ENCODE results near the gene MACROH2A2.
"Not testable (repeated sequence)": the region's sequence is repeated elsewhere in the genome, so short reads cannot be mapped to it uniquely, and the experiment has no call there.

The MACROH2A2 gene

DNA sequence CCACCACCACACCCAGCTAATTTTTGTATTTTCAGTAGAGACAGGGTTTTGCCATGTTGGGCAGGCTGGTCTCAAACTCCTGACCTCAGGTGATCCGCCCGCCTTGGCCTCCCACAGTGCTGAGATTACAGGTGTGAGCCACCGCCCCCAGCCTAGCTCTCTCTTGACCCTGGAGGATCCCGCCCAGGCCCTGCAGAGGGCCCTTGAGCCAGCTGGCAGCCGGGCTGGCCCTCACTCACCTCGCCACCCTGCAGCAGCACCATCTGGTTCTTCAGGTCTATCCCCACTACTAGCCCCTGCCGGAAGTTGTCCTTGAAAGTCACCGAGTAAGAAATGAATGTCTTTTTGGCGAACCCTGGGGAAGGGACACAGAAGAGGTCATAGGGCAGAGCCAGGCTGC is 70.5 kb downstream of the MACROH2A2 start:
- not testable (repeated sequence) for H3K4me3 ChIP-seq (ENCODE audit: low read depth, low read length); DNase-seq (ENCODE audit: low read depth)

DNA sequence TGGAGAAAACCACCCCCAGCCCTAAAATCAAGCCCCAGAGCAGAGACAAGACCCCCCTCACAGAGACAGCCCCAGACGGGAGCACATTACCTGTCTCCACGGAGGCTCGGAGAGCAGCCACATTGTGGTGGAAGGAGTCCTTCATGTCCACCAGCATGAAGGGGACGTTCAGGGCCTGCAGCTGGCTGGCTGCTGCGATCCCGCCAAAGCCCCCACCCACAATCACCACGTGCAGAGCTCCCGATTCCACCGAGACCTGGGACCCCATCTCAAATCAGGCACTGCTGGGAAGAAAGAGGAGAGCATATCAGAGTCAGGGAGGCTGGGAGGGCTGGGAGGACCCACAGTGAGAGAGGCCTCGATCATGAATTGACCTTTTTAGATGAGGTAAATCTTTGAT is 71.2 kb downstream of the MACROH2A2 start:
- DNase-seq (ENCODE audit: low read depth): no peak

DNA sequence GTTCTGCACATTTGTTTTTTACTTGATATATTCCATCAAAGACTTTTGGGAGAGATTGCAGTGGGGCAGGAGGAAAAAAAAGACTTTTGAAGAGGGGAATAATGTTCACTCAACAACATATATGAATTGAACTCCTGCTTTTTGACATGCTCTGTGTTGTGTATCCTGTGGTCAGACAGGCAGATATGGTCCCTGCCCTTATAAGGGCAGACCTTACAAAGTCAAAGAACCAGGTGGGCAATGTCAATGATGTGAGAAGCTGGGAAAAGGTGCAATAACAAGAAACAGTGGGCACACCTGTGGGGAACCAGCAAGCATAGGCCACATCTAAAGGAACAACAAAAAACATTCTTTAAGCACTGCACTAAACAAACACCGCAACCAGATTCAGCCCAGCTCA is 71.8 kb downstream of the MACROH2A2 start:
- DNase-seq (ENCODE audit: low read depth): no peak
- no peak overlapping the region for H3K4me3 ChIP-seq (ENCODE audit: low read depth, low read length)

More for the DNA sequence above, 71.2 kb downstream of the MACROH2A2 start:
- H3K4me3 ChIP-seq (ENCODE audit: low read depth, low read length): no peak overlapping the region

DNA sequence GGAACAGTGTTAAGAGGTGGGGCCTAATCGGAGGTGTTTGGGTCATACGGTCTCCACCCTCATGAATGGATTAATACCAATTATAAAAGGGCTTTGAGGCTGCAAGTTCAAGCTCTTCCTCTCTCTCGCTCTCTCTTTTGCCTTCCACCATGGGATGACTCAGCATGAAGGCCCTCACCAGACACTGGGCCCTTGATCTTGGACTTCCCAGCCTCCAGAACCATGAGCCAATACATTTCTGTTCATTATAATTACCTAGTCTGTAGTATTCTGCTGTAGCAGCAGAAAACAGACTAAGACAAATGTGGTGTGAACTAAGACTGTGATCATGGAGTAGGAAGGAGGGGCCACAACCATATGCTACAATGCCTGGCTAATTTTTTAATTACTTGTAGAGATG is 72.3 kb downstream of the MACROH2A2 start:
- no peak overlapping the region for H3K4me3 ChIP-seq (ENCODE audit: low read depth, low read length)
- DNase-seq (ENCODE audit: low read depth): no peak

DNA sequence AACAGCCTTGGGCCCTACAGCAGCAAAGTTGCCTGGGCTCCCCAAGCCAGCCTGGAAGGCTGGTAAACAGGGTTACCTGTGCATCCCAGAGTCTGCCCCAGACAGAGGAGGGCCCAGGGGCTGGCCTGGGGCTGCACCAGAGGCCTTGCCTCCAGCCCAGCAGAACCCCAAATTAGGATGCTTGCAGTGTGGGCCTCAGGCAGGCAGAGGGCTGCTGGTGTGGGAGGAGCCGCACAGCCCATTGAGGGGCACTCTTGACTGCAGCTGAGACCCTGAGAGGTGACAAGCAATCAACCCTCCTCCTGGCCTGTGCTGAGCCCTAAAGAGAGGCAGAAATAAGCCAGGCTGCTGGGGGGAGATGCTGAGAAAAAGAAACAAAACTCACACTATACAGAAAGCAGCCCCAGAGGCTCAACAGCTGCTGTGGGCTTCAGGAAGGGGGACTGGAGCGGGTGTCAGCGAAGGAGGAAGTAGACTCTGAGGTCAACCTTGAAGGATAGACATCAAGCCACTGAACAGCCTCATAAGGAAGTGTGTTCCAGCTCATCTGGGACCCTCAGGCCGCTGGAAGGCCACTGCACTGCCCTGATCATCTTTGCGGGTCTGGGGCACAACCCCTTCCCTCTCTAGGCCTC is 73.4 kb downstream of the MACROH2A2 start:
- DNase-seq (ENCODE audit: low read depth): no peak
- H3K4me3 ChIP-seq (ENCODE audit: low read depth, low read length): no peak overlapping the region

DNA sequence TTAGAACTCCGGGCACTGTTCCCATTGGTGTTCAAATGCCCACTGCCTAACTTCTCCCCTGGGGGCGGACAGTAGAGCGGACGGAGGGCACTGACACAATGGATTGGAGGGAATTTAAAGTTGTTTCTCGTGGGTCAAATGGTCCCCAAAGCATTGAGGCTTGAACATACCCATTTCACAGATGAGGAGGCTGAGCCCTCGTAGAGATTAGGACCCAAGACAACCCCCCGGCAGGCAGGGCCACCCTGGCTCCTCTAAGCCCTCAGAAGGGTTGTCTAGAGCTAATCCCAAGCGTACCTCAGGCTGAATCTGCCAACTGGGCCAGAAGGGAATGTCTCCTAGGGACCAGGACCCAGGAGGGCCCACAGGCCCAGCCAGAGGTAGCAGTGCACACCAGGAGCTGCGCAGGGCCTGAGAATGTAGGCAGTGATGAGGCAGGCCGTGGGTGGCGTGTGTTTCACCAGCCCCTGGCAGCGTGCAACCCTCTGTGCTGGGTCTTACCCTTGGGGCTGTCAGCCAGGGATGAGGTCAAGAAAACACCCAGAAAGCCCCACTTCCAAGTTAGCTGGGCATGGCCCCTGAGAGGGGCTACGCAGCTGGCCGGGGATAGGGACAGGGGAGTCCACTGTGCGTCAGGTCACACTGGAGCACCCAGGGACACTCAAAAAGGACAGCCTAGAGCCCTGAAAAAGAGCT is 74.2 kb downstream of the MACROH2A2 start:
- no peak for DNase-seq (ENCODE audit: low read depth)
- H3K4me3 ChIP-seq (ENCODE audit: low read depth, low read length): no peak overlapping the region

DNA sequence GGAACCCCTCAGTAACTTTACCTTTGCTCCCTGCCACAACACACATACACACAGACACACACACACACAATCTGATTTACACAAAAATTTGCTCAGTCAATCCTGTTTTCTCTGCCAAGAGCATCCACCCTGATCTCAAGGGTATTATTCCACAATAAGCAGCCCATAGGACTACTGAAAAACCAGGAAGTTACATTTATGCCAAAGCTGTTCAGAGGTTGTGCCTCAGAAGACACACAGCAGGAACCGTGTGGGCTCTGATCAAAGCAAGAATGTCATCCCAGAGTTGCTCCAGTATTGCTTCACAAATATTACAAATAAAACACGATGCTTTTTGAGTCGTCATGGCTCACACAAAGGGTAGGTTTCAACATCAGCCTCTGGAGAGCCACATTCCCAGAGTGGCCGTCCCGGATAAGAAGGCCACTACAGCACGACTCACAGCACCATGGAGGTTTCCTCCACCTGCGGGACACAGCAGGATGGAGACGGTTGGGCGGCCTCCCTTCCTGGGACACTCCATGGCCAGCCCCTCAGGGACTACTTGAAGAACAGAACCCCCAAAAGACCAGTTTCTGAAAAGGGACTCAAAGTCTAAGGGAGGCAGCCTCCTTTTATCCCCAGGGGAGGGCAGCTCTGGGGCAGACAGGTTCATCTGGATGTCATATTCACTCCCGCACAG is 78.4 kb downstream of the MACROH2A2 start:
- peak; percentile 61 for DNase-seq (ENCODE audit: low read depth)
- no peak overlapping the region for H3K4me3 ChIP-seq (ENCODE audit: low read depth, low read length)

DNA sequence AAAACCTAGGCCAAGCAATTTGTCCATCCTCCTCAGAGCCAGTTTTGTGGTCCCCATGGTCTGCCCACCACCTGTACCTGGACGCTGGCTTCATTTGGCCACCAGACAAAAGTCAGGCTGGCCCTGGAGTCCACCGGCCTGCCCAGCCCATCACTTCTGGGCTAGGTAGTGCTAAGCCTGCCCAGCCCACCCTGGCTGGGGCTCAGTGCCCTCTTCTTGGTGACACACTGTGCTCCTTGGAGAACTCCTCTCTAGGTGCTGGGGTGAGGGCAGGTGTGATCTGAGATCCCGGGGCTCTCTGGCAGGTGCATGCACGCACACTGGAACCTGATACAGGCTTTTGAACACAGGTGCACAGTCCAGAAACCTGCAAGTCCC is 78.9 kb downstream of the MACROH2A2 start:
- no peak overlapping the region for H3K4me3 ChIP-seq (ENCODE audit: low read depth, low read length)
- DNase-seq (ENCODE audit: low read depth): no peak

DNA sequence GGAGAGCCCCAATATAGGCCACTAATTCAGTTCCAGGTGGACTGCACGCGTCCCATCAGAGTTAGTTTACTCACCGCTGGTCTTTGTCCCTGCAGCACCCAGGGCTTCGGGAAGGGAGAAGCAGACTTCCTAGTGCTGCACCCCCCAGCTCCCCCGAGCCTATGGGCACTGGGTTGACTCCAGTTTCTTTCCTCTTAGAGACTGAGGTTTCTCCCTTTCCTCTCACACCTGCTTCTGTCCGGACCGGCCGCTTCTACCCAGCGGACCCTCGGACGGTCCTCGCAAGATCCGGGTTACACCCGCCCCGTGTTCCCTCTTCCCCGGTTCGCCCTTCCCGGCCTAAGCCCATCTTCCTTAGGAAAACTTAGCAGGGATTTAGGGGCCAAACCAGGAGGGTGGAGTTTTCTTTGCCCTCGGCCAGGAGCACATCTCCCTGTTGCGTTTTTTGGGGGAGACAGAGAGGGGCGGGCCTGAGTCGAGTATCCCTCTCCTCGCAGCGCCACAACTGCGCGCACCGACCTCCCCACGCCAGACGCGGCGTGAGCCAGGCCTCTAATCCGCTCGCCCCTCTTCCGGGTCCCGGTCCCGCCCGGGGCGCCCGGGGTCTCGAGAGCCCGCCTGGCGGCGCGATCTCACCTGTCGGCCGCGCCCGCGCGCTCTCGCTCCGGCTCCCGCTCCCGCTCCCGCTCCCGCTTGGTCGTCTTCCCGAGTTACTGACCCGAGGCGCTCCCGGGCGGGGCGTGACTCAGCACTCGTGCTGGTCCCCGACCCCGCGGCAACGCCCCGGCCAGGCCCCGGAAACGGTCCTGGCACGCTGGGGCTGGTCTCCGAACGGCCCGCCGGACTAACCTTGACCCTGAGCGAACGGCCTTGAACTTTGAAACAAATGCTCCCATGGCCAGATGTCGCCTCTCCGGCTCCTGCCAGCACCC is 79.7 kb downstream of the MACROH2A2 start, which contains the start of gene AIFM2:
TSS of gene AIFM2 (minus strand) at position 728 of the 932 bp plus-strand sequence. CDS start 8,741 bp downstream, outside the sequence.
- DNase-seq (ENCODE audit: low read depth): no peak
- H3K4me3 ChIP-seq (ENCODE audit: low read depth, low read length): peak within 1 kb of the TSS; percentile 57

DNA sequence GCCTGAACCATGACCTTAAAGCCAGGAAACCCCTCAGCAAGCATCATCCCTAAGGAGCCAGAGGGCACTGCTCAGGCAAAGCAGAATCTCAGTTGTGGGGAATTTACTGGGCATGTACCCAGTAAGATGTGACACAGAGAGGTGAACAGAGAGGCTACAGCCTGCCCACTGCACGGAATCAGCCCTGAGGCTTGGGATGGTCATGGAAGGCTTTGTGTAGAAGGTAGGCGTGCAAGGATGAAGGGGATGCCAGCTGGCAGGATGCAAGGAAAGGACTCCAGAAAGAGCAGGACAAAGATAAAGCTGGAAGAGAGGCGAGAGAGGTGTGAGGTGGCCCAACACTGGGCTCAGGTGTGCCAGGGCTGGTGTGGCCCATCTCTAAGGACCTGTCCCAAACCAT is 82.4 kb downstream of the MACROH2A2 start:
- no peak overlapping the region for H3K4me3 ChIP-seq (ENCODE audit: low read depth, low read length)

DNA sequence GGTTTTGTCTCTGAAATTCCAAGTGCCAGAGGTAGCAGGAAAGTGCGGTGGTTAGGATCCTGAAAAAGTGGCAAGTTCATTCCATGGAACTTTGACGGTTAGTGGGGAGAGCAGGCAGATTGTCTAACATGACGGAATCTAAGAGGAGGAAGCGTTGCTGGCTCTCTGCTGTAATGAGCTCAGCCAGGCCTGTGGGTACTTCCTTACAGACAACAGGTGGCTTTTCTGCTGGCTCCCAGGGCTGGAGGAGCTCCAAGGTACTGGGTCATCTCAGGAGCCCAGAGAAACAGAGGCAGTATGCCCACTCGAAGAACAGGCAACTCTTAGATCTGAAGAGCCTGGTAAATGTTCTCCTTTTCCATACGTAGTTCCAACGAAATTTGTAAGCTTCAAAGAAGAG is 83.0 kb downstream of the MACROH2A2 start:
- no peak for DNase-seq (ENCODE audit: low read depth)
- H3K4me3 ChIP-seq (ENCODE audit: low read depth, low read length): no peak overlapping the region

More for the DNA sequence above, 82.4 kb downstream of the MACROH2A2 start:
- no peak for DNase-seq (ENCODE audit: low read depth)

DNA sequence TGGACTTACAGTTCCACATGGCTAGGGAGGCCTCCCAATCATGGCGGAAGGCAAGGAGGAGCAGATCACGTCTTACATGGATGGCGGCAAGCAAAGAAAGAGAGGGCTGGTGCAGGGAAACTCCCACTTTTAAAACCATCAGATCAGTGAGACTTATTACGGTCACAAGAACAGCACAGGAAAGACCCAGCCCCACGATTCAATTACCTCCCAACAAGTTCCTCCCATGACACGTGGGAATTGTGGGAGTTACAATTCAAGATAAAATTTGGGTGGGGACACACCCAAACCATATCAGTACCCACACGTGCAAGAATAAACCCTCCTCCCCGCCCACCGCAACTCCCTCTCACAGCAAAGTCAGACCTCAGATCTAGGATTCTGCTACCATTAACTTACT is 84.5 kb downstream of the MACROH2A2 start:
- H3K4me3 ChIP-seq (ENCODE audit: low read depth, low read length): no peak overlapping the region
- no peak for DNase-seq (ENCODE audit: low read depth)

DNA sequence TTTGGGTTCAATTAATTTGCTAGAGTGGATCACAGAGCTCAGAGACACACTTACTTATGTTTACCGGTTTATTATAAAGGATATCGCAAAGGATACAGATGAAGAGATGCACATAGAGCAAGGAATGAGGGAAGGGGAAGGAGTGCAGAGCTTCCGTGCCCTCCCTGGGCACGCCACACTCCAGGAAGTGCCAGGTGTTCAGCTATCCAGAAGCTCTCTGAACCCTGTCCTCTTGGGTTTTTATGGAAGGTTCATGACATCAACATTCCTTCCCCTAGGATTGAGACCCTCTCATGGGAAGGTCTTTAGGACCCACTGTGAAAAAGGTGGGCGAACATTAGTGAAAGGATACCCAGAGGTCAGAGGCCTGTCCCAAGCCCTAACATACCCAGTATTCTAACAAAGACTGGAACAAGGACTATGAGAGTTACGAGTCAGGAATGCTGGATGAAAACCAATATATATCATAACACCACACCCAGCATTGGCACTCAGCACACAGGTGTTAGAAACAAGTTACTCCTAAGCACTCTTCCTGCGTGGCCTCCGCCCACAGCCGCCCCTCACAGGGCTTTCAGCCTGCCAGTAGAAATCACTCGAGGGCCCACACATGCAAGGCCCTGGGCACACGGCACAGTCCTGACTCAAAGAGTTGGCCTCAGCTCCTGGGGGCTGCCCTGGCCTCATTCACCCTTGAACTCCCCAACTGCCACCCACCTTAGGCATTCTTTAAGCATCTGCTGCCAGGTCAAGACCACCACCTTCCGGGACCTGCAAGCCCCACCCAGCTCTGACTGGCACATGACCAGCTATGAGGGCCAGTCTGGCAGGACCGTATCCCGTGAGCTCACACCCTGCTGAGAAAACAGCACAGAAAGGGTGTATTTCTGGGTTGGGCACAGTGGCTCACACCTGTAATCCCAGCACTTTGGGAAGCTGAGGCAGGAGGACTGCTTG is 85.6 kb downstream of the MACROH2A2 start:
- no peak overlapping the region for H3K4me3 ChIP-seq (ENCODE audit: low read depth, low read length)
- DNase-seq (ENCODE audit: low read depth): no peak

DNA sequence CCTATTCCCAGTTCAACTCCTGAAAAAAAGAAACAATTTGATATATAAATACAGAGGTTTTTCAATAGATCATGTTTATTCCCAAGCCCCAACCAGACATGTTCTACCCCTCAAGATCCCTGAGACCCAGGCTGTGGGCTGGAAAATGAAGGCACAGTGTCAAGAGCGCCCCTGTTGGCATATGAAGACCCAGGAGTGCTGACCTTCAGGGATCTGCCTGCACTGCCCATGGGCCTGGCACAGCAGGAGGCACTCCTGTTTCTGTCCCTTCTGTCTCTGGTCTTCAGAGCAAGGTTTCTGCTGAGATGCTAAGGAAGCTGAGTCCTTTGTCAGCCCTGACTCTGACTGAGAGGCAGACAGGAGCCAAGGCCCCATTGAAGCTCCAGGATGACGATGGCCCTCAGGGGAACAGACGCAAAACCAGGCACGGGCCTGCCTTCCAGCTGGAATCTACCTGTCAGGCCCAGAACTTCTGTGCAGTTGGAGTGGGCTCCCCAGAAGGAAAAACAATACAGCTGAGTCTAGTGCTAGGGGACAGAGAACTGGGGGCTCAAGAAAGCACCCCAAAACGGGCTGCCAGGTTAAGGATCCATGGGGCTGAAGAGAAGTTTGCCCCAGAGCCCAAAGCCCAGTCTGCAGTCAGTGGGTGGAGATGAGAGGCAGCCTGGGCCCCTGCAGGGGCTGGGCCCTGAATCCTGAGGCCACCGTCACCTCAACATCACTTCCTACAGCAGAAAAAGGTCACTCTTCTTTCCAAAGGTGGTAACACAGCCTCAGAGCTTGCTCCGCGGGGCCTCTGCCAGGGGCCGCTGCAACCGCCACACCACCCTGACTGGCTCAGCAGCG is 86.7 kb downstream of the MACROH2A2 start:
- no peak for DNase-seq (ENCODE audit: low read depth)
- H3K4me3 ChIP-seq (ENCODE audit: low read depth, low read length): no peak overlapping the region

DNA sequence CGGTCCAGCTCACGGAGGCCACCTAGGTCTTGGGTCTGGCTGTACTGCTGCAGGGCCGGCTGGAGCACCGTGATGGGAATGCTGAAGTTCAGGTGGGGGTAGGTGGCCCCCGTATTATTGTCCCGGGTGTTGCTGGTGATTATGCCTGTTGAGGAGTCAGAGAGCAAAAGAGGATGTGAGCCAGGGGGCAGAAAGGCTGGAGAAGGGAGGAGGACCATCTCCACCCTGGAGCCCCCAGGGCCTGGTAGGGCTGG is 87.3 kb downstream of the MACROH2A2 start:
- no peak overlapping the region for H3K4me3 ChIP-seq (ENCODE audit: low read depth, low read length)
- no peak for DNase-seq (ENCODE audit: low read depth)

DNA sequence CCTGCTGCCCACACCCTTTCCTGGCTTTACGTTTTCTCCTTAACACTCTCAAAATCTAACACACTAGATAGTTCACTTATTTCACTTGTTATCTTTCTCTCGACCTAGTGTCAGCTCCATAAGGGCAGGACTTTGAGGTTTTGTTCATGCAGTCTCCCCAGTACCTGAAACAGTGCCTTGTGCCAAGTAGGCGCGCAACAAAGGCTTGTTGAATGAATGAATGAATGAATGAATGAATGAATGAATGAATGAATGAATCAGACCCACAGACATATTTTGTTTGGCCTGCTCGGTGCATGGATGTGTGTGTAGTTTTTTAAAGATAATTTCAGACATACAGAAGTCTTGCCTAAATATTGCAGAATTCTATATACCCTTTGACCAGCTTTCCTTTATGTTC is 87.7 kb downstream of the MACROH2A2 start:
- DNase-seq (ENCODE audit: low read depth): no peak
- no peak overlapping the region for H3K4me3 ChIP-seq (ENCODE audit: low read depth, low read length)

DNA sequence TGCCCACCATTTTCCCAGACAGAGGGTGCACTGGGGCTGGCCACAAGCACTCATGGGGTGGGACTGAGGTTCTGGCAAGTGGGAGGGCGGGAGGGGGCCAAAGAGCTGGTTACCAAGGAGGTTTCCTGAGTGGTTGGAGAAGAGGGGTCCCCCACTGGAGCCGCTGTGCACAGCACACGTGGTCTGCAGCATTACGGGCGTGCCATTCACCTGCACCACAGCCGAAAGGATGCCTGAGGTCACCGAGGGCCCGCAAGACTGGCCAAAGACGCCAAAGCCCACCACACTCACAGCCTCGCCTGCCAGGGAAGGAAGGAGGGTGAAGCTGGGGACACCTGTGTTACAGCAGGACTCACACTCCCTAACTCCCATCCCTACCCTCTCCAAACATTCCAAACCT is 89.9 kb downstream of the MACROH2A2 start:
- H3K4me3 ChIP-seq (ENCODE audit: low read depth, low read length): no peak overlapping the region
- DNase-seq (ENCODE audit: low read depth): no peak
